GM15510 (cell line): ENCODE measurements around the gene AGBL5.

Experiments used
- POLR2A ChIP-seq: IDR thresholded peaks from 3 replicates; pipeline ENCODE4 v1.6.1; 2011; ENCODE audit warnings: borderline replicate concordance; ENCODE audit not compliant: insufficient read length; ENCODE audit errors: extremely low read depth

AGBL5 gene

GRCh38 chr2:27095427-27095744 is 43.9 kb downstream of the AGBL5 start:
- TF ChIP-seq POLR2A = no peak

GRCh38 chr2:27095745-27096651 is 44.5 kb downstream of the AGBL5 start:
- TF ChIP-seq POLR2A = no peak

GRCh38 chr2:27096748-27097297 is 45.4 kb downstream of the AGBL5 start:
- no peak for TF ChIP-seq POLR2A

- no peak for TF ChIP-seq POLR2A
These were observed 45.9 kb downstream of the AGBL5 start for GRCh38 chr2:27097341-27097740.

- TF ChIP-seq POLR2A = no peak
These were observed 48.0 kb downstream of the AGBL5 start for GRCh38 chr2:27099334-27099955.

- no peak for TF ChIP-seq POLR2A
These were observed 48.6 kb downstream of the AGBL5 start for GRCh38 chr2:27100036-27100435.

- TF ChIP-seq POLR2A = no peak
These were observed 50.9 kb downstream of the AGBL5 start for GRCh38 chr2:27102329-27102728.

- TF ChIP-seq POLR2A = no peak
These were observed 54.5 kb downstream of the AGBL5 start for GRCh38 chr2:27105981-27106380.

GRCh38 chr2:27108221-27108620 is 56.8 kb downstream of the AGBL5 start:
- no peak for TF ChIP-seq POLR2A

GRCh38 chr2:27109083-27109482 is 57.6 kb downstream of the AGBL5 start:
- no peak for TF ChIP-seq POLR2A

GRCh38 chr2:27115519-27115918 is 64.1 kb downstream of the AGBL5 start:
- TF ChIP-seq POLR2A = no peak

- TF ChIP-seq POLR2A = no peak
These were observed 66.6 kb downstream of the AGBL5 start for GRCh38 chr2:27117995-27118524.

GRCh38 chr2:27118525-27119329 is 67.3 kb downstream of the AGBL5 start, which contains the start of gene CGREF1:
Gene CGREF1 (minus strand): TSS chr2:27119128. CDS start chr2:27104366, 14,762 bp downstream.
- TF ChIP-seq POLR2A = no peak
